K562 (cell line): ENCODE data around the gene METTL14. TPM values are rescaled to one million over a fixed set of nuclear protein-coding genes. Genes with fewer than 3 reads are reported as not detected.

Experiments used
- ATAC-seq: fragments of 200-7000 bp; cut with Tn5 transposase; 3 replicates; pipeline ENCODE4 v1.9.1; 2020; ENCODE audit warnings: moderate library complexity
- BruUV-seq: library from RNA; stranded (reverse); fragments of 400-500 nt; replicated peaks from 2 replicates; lab custom pipeline; 2021; lab: Mats Ljungman, UMichigan
- CTCF ChIA-PET: fragments of 300-600 bp; formaldehyde crosslinking; extraction: SDS; loops from one replicate; lab custom pipeline; 2021; ENCODE audit warnings: low intra/inter-chr PET ratio; lab: Yijun Ruan, JAX
- POLR2A ChIA-PET: fragments of 300-600, 350-650 bp; sonication (Branson Sonifier 250); formaldehyde crosslinking; extraction: SDS; loops from one replicate; lab custom pipeline; 2021; ENCODE audit warnings: antibody characterized with exemption, inconsistent platforms; lab: Yijun Ruan, JAX
- DNase-seq, 4 experiments: peaks; one replicate each; pipeline versions ENCODE4 v3.0.0 to v3.0.0-alpha.2; 2011 to 2018; ENCODE audit warnings: low spot score in 3 of 4, mixed read lengths in 3 of 4; ENCODE audit errors: extremely low read depth in 1 of 4
- FAIRE-seq: peaks from 2 replicates; lab custom pipeline; 2011; peaks lifted over from hg19 to GRCh38; lab: Jason Lieb, UNC
- H2AFZ ChIP-seq: 2 replicates; pipeline ENCODE4 v1.6.0; 2011; ENCODE audit warnings: low read depth, low read length, control low read depth, inconsistent platforms
- H3K27ac ChIP-seq: fragments of 200-600 bp; 3 replicates; pipeline ENCODE4 v1.8.0; 2011; ENCODE audit warnings: low read depth, mild to moderate bottlenecking, control low read depth, inconsistent platforms, low read length, moderate library complexity, mixed read lengths; ENCODE audit errors: extremely low read depth
- H3K27me3 ChIP-seq, 2 experiments: fragments of 300-600 bp in 1 of 2; 2 replicates in 1 of 2; 3 replicates in 1 of 2; pipeline versions ENCODE4 v1.6.0 to v1.8.0; 2011; ENCODE audit warnings: inconsistent platforms in 2 of 2, low read length in 2 of 2, mild to moderate bottlenecking in 1 of 2, mixed read lengths in 1 of 2, moderate library complexity in 1 of 2; ENCODE audit not compliant: control insufficient read depth in 2 of 2, insufficient read depth in 2 of 2
- H3K36me3 ChIP-seq: fragments of 300-600 bp; 3 replicates; pipeline ENCODE4 v1.8.0; 2011; ENCODE audit warnings: mild to moderate bottlenecking, low read length, inconsistent platforms; ENCODE audit not compliant: control insufficient read depth, insufficient read depth
- H3K4me1 ChIP-seq, 2 experiments: fragments of 200-600 bp in 1 of 2; replicated peaks in 1 of 2; 2 replicates in 1 of 2; 3 replicates in 1 of 2; pipeline versions ENCODE4 v1.5.1 to v1.8.0; 2011; ENCODE audit warnings: inconsistent platforms in 2 of 2, low read length in 2 of 2, mild to moderate bottlenecking in 1 of 2, mixed read lengths in 1 of 2, moderate library complexity in 1 of 2; ENCODE audit not compliant: control insufficient read depth in 2 of 2, insufficient read depth in 2 of 2
- H3K4me2 ChIP-seq: 2 replicates; pipeline ENCODE4 v1.6.1; 2011; ENCODE audit warnings: low read length, control low read depth, inconsistent platforms, mixed read lengths; ENCODE audit not compliant: insufficient read depth
- H3K4me3 ChIP-seq: fragments of 200-600 bp; sonication (generic), shearing (Covaris generic); 2 replicates; pipeline ENCODE4 v1.5.1; 2016; ENCODE audit warnings: control low read depth, inconsistent platforms
- H3K79me2 ChIP-seq: fragments of 200-600 bp; 3 replicates; pipeline ENCODE4 v1.8.0; 2011; ENCODE audit warnings: low read length, inconsistent platforms; ENCODE audit not compliant: control insufficient read depth, insufficient read depth
- H3K9ac ChIP-seq, 2 experiments: 2 replicates each; pipeline versions ENCODE4 v1.6.0 to v1.6.1; 2011; ENCODE audit warnings: low read depth in 2 of 2, low read length in 2 of 2, control low read depth in 1 of 2, inconsistent platforms in 1 of 2, mild to moderate bottlenecking in 1 of 2, mixed read lengths in 1 of 2; ENCODE audit not compliant: insufficient read depth in 1 of 2
- H3K9me1 ChIP-seq: one replicate; pipeline ENCODE4 v1.6.0; 2011; ENCODE audit warnings: inconsistent platforms, mild to moderate bottlenecking, low read length, moderate library complexity; ENCODE audit not compliant: control insufficient read depth, insufficient read depth
- H3K9me3 ChIP-seq: replicated peaks from 2 replicates; pipeline ENCODE4 v1.5.1; 2011; ENCODE audit warnings: low read depth, low read length, inconsistent platforms; ENCODE audit not compliant: control insufficient read depth, insufficient read depth
- H4K20me1 ChIP-seq: replicated peaks from 2 replicates; pipeline ENCODE4 v1.6.1; 2011; ENCODE audit warnings: low read length, inconsistent platforms, mixed read lengths; ENCODE audit not compliant: control insufficient read depth, insufficient read depth
- CCNT2 ChIP-seq: IDR thresholded peaks from 2 replicates; pipeline ENCODE4 v1.6.1; 2011; ENCODE audit warnings: borderline replicate concordance, low read depth, mild to moderate bottlenecking, moderate library complexity, mixed read lengths, low read length; ENCODE audit not compliant: insufficient read length; ENCODE audit errors: extremely low read depth
- DEAF1 ChIP-seq: fragments of 450-650 bp; formaldehyde crosslinking; IDR thresholded peaks from 2 replicates; pipeline ENCODE4 v1.4.0; 2020; ENCODE audit warnings: mild to moderate bottlenecking, moderate library complexity
- FOXK2 ChIP-seq, 2 experiments: fragments of 450-650 bp; IDR thresholded peaks in 1 of 2; conservative IDR thresholded peaks in 1 of 2; 2 replicates each; pipeline ENCODE4 v1.6.1; 2016; ENCODE audit warnings: low read depth in 2 of 2, mild to moderate bottlenecking in 1 of 2
- FOXP1 ChIP-seq: sonication (generic); formaldehyde crosslinking; IDR thresholded peaks from 2 replicates; pipeline ENCODE4 v1.8.0; 2022; ENCODE audit warnings: mild to moderate bottlenecking, missing genetic modification reagents
- HDAC6 ChIP-seq: IDR thresholded peaks from 2 replicates; pipeline ENCODE4 v1.6.1; 2012; ENCODE audit warnings: low read depth, mild to moderate bottlenecking, control low read depth, inconsistent platforms, low read length, moderate library complexity
- HMG20A ChIP-seq: fragments of 450-650 bp; formaldehyde crosslinking; conservative IDR thresholded peaks from 2 replicates; pipeline ENCODE4 v1.4.0; 2020; ENCODE audit warnings: mild to moderate bottlenecking, mixed read lengths
- POLR2G ChIP-seq: fragments of 200-400 bp; formaldehyde crosslinking; IDR thresholded peaks from 2 replicates; pipeline ENCODE4 v1.6.1; 2017; ENCODE audit warnings: low read depth, mild to moderate bottlenecking, antibody characterized with exemption, low read length, moderate library complexity
- WGBS: fragments of 100-300 bp; shearing (Covaris generic); methylation state at CpG from one replicate; pipeline ENCODE4 v1.1.6; 2016; ENCODE audit warnings: low coverage, mixed read lengths; ENCODE audit not compliant: insufficient coverage; ENCODE audit errors: missing lambda C conversion rate; 5-methylcytosine and 5-hydroxymethylcytosine counted together
- in situ Hi-C: fragments of 300-500 bp; cut with MboI; formaldehyde crosslinking; loops from 4 replicates; pipeline ENCODE4 v1.15.0; 2018; ENCODE audit warnings: inconsistent platforms, mixed read lengths
- intact Hi-C: fragments of 100-400 bp; cut with micrococcal nuclease; formaldehyde crosslinking; loops from 2 replicates; pipeline ENCODE4 v1.14.2; 2022
- polyA plus RNA-seq, 8 experiments: library from polyadenylated mRNA; depleted of rRNA in 4 of 8; stranded (reverse) in 5 of 8; unstranded in 3 of 8; fragments of >200 nt; fragmentation: Nextera tagmentation in 2 of 8; fragmentation: Illumina TruSeq in 1 of 8; extraction: Ambion mirVana in 2 of 8; extraction: Trizol in 1 of 8; gene quantifications; 2 replicates each; pipeline versions ENCODE4 v1.2.1 to v1.2.3, GENCODE V29; 2011 to 2014; ENCODE audit warnings: inconsistent platforms in 1 of 8, missing spikeins in 1 of 8
- total RNA-seq, 7 experiments: library from RNA; depleted of rRNA in 6 of 7; stranded (reverse); fragments of >200 nt in 6 of 7; fragmentation: Illumina TruSeq in 2 of 7; extraction: Trizol in 2 of 7; gene quantifications; 2 replicates each; pipeline versions ENCODE4 v1.2.1 to v1.2.3, GENCODE V29; 2011 to 2021; ENCODE audit warnings: low replicate concordance in 1 of 7
- TF ChIP-seq, protein P1 (sequence below): fragments of 250-450 bp; sonication (Bioruptor Pico); IDR thresholded peaks from 2 replicates; pipeline ENCODE4 v1.5.0; 2021; ENCODE audit warnings: mild to moderate bottlenecking, moderate library complexity

METTL14 gene
- total and polyA plus RNA-seq, 9 of the 15 experiments (the other 6 are each of a cell fraction or from before 2014, with no cell fraction given): 16.7 to 42.4 (median 27.7) TPM

DNA sequence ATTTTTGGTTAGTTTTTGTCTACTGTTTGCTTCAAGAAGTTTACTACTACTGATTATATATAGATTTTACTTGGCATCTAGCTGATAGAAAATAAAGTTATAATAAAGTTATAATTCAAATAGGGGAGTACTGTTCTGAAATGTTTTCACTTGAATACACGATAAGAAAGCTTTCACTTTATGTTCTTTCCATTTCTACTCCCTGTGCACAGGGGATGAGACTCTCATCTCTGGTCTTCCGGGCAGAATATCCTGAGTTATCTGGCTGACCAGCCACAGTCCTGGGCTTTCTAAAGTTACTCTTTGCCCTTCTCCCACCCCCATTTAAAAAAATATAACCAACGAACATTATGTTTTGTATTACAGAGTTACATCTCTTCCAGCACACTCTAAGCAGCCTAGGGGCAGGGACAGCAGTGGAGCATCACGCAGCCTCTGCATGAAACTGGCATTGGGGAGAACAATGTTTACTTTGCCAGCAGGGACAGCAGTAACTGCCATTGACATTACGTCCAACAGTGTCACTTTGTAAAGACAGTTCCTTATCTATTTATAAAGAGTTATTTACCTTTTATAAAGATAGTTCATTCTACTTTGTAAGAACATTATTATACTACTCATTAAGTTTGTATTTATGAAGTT, 64.3 kb downstream of the METTL14 start:
- DNase-seq: no peak
- H4K20me1 ChIP-seq: no peaks in the 10 kb centered on the region
- no peak overlapping the region for H3K9ac ChIP-seq
- ChIA-PET POLR2A (no interaction called here), CTCF (interaction anchor here (0.6 kb wide), 1 partner anchor 141 kb away, joined by 3 read pairs; no protein-coding TSS in a partner anchor)
- no peak overlapping the region for H3K4me2 ChIP-seq
- ATAC-seq: no peak
- H3K36me3 ChIP-seq: peaks cover 15% of the 10 kb centered on the region; the same call in 2 of the 3 replicates
- H3K9me1 ChIP-seq: no peaks in the 10 kb centered on the region
- TF ChIP-seq, protein P1, sequence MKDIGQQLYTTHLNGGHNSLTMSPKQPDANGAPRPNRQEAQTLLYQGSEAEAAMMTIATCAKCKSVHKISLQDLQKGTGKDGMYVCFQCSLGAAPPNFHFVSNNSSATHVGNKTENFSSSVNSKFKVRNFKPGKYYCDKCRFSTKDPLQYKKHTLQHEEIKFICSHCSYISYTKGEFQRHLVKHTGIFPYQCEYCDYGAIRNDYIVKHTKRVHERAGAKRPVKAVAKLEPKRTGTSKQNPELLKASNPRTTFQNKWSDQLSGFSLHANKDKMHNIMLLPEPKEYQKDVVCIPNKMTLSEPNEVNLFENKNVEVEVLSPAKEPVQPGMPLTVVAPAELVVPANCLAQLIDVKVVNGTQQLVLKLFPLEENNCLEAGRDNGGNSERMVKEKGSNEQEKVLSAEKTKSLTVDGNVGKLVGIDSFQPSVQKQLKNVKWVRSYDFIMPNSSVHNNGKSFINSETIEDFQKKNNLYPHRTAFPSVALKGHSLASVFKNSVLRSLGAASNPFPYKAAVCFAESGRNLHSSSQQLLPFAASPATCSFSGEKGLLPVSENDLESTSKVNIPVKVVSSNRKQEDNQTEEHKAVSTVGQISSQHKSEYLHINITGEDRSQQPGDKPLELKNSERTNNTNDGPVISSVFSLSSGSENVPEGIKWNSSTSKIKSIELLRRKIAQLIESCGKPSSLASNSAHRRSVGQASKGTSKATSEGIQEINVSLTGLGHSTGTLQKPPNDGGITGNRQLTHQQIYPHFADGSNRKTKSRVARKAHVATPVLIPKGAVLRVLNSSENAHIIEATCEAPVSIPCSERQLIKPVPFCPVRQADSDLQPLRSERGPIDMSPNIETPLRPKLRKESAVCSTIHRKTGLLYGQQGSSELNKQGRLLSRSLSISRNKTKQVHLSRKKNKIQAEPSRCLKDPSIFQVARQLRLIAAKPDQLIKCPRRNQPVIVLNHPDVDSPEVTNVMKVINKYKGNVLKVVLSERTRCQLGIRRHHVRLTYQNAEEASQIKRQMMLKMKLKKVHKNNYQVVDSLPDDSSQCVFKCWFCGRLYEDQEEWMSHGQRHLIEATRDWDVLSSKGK (CRISPR knock-in tag): no peak
- TF ChIP-seq HDAC6 (no peak), FOXP1 (CRISPR knock-in tag) (no peak), HMG20A (CRISPR knock-in tag) (no peak), POLR2G (no peak), CCNT2 (no peak), DEAF1 (CRISPR knock-in tag) (no peak), FOXK2 (conservative IDR thresholded peaks at IDR 0.05 in 1 of 2, IDR thresholded peaks at IDR 0.05 in 1 of 2; ENCODE audit: low read depth in 2 of 2) (no peak)
- 66% methylated on average over 5 of the region's 5 CpGs for WGBS
- BruUV-seq: no TSS peak
- no peak overlapping the region for H3K27ac ChIP-seq
- no peaks in the 10 kb centered on the region for H3K79me2 ChIP-seq
- intact Hi-C loops: no loop called here
- H3K4me3 ChIP-seq: no peak overlapping the region
- no peak for FAIRE-seq
- no peaks in the 10 kb centered on the region; a peak in 1 of 5 replicates for H3K4me1 ChIP-seq
- H3K9me3 ChIP-seq: no peaks in the 10 kb centered on the region
- H2AFZ ChIP-seq: no peak overlapping the region
- in situ Hi-C loops: no loop called here
- H3K27me3 ChIP-seq: no peaks in the 10 kb centered on the region
